K562 (cell line): ENCODE measurements around the gene ABR. TPM values are rescaled to one million over a fixed set of nuclear protein-coding genes. Genes with fewer than 3 reads are reported as not detected.

ENCODE experiments used
- ATAC-seq: fragments of 200-7000 bp; cut with Tn5 transposase; 3 replicates; pipeline ENCODE4 v1.9.1; 2020; ENCODE audit warnings: moderate library complexity
- BruUV-seq: library from RNA; stranded (reverse); fragments of 400-500 nt; replicated peaks from 2 replicates; lab custom pipeline; 2021; lab: Mats Ljungman, UMichigan
- CTCF ChIA-PET: fragments of 300-600 bp; formaldehyde crosslinking; extraction: SDS; loops from one replicate; lab custom pipeline; 2021; ENCODE audit warnings: low intra/inter-chr PET ratio; lab: Yijun Ruan, JAX
- POLR2A ChIA-PET: fragments of 300-600, 350-650 bp; sonication (Branson Sonifier 250); formaldehyde crosslinking; extraction: SDS; loops from one replicate; lab custom pipeline; 2021; ENCODE audit warnings: antibody characterized with exemption, inconsistent platforms; lab: Yijun Ruan, JAX
- DNase-seq, 4 experiments: peaks; one replicate each; pipeline versions ENCODE4 v3.0.0 to v3.0.0-alpha.2; 2011 to 2018; ENCODE audit warnings: low spot score in 3 of 4, mixed read lengths in 3 of 4; ENCODE audit errors: extremely low read depth in 1 of 4
- FAIRE-seq: peaks from 2 replicates; lab custom pipeline; 2011; peaks lifted over from hg19 to GRCh38; lab: Jason Lieb, UNC
- H2AFZ ChIP-seq: 2 replicates; pipeline ENCODE4 v1.6.0; 2011; ENCODE audit warnings: low read depth, low read length, control low read depth, inconsistent platforms
- H3K27ac ChIP-seq: fragments of 200-600 bp; 3 replicates; pipeline ENCODE4 v1.8.0; 2011; ENCODE audit warnings: low read depth, mild to moderate bottlenecking, control low read depth, inconsistent platforms, low read length, moderate library complexity, mixed read lengths; ENCODE audit errors: extremely low read depth
- H3K27me3 ChIP-seq, 2 experiments: fragments of 300-600 bp in 1 of 2; 2 replicates in 1 of 2; 3 replicates in 1 of 2; pipeline versions ENCODE4 v1.6.0 to v1.8.0; 2011; ENCODE audit warnings: inconsistent platforms in 2 of 2, low read length in 2 of 2, mild to moderate bottlenecking in 1 of 2, mixed read lengths in 1 of 2, moderate library complexity in 1 of 2; ENCODE audit not compliant: control insufficient read depth in 2 of 2, insufficient read depth in 2 of 2
- H3K36me3 ChIP-seq: fragments of 300-600 bp; 3 replicates; pipeline ENCODE4 v1.8.0; 2011; ENCODE audit warnings: mild to moderate bottlenecking, low read length, inconsistent platforms; ENCODE audit not compliant: control insufficient read depth, insufficient read depth
- H3K4me1 ChIP-seq, 2 experiments: fragments of 200-600 bp in 1 of 2; replicated peaks in 1 of 2; 2 replicates in 1 of 2; 3 replicates in 1 of 2; pipeline versions ENCODE4 v1.5.1 to v1.8.0; 2011; ENCODE audit warnings: inconsistent platforms in 2 of 2, low read length in 2 of 2, mild to moderate bottlenecking in 1 of 2, mixed read lengths in 1 of 2, moderate library complexity in 1 of 2; ENCODE audit not compliant: control insufficient read depth in 2 of 2, insufficient read depth in 2 of 2
- H3K4me2 ChIP-seq: 2 replicates; pipeline ENCODE4 v1.6.1; 2011; ENCODE audit warnings: low read length, control low read depth, inconsistent platforms, mixed read lengths; ENCODE audit not compliant: insufficient read depth
- H3K4me3 ChIP-seq: fragments of 200-600 bp; sonication (generic), shearing (Covaris generic); 2 replicates; pipeline ENCODE4 v1.5.1; 2016; ENCODE audit warnings: control low read depth, inconsistent platforms
- H3K79me2 ChIP-seq: fragments of 200-600 bp; 3 replicates; pipeline ENCODE4 v1.8.0; 2011; ENCODE audit warnings: low read length, inconsistent platforms; ENCODE audit not compliant: control insufficient read depth, insufficient read depth
- H3K9ac ChIP-seq, 2 experiments: 2 replicates each; pipeline versions ENCODE4 v1.6.0 to v1.6.1; 2011; ENCODE audit warnings: low read depth in 2 of 2, low read length in 2 of 2, control low read depth in 1 of 2, inconsistent platforms in 1 of 2, mild to moderate bottlenecking in 1 of 2, mixed read lengths in 1 of 2; ENCODE audit not compliant: insufficient read depth in 1 of 2
- H3K9me1 ChIP-seq: one replicate; pipeline ENCODE4 v1.6.0; 2011; ENCODE audit warnings: inconsistent platforms, mild to moderate bottlenecking, low read length, moderate library complexity; ENCODE audit not compliant: control insufficient read depth, insufficient read depth
- H3K9me3 ChIP-seq: replicated peaks from 2 replicates; pipeline ENCODE4 v1.5.1; 2011; ENCODE audit warnings: low read depth, low read length, inconsistent platforms; ENCODE audit not compliant: control insufficient read depth, insufficient read depth
- H4K20me1 ChIP-seq: replicated peaks from 2 replicates; pipeline ENCODE4 v1.6.1; 2011; ENCODE audit warnings: low read length, inconsistent platforms, mixed read lengths; ENCODE audit not compliant: control insufficient read depth, insufficient read depth
- ETS1 ChIP-seq: conservative IDR thresholded peaks from 2 replicates; pipeline ENCODE4 v1.6.1; 2011; ENCODE audit warnings: low read depth, mild to moderate bottlenecking, low read length; ENCODE audit not compliant: control insufficient read depth
- NCOA4 ChIP-seq: fragments of 450-650 bp; IDR thresholded peaks from 2 replicates; pipeline ENCODE4 v1.6.1; 2018; ENCODE audit warnings: mild to moderate bottlenecking; ENCODE audit not compliant: partially characterized antibody
- NCOR1 ChIP-seq: fragments of 450-650 bp; IDR thresholded peaks from 2 replicates; pipeline ENCODE4 v1.6.1; 2016; ENCODE audit warnings: mild to moderate bottlenecking, moderate library complexity
- RBM22 ChIP-seq: fragments of 200-400 bp; formaldehyde crosslinking; IDR thresholded peaks from 2 replicates; pipeline ENCODE4 v1.6.1; 2018; ENCODE audit warnings: low read length, low read depth; ENCODE audit not compliant: poor library complexity, severe bottlenecking
- RERE ChIP-seq: sonication (generic); formaldehyde crosslinking; IDR thresholded peaks from 2 replicates; pipeline ENCODE4 v1.8.0; 2023; ENCODE audit warnings: missing genetic modification reagents, mild to moderate bottlenecking, borderline replicate concordance
- SNIP1 ChIP-seq: fragments of 450-650 bp; IDR thresholded peaks from 2 replicates; pipeline ENCODE4 v1.7.1; 2017; ENCODE audit warnings: low read depth, mild to moderate bottlenecking
- SREBF2 ChIP-seq: sonication (generic); formaldehyde crosslinking; IDR thresholded peaks from 2 replicates; pipeline ENCODE4 v1.4.0; 2020; ENCODE audit warnings: mild to moderate bottlenecking, missing genetic modification reagents
- ZNF696 ChIP-seq: fragments of 250-450 bp; sonication (Bioruptor Pico); conservative IDR thresholded peaks from 2 replicates; pipeline ENCODE4 v1.4.0; 2020; ENCODE audit warnings: mild to moderate bottlenecking, moderate library complexity
- WGBS: fragments of 100-300 bp; shearing (Covaris generic); methylation state at CpG from one replicate; pipeline ENCODE4 v1.1.6; 2016; ENCODE audit warnings: low coverage, mixed read lengths; ENCODE audit not compliant: insufficient coverage; ENCODE audit errors: missing lambda C conversion rate; 5-methylcytosine and 5-hydroxymethylcytosine counted together
- in situ Hi-C: fragments of 300-500 bp; cut with MboI; formaldehyde crosslinking; loops from 4 replicates; pipeline ENCODE4 v1.15.0; 2018; ENCODE audit warnings: inconsistent platforms, mixed read lengths
- intact Hi-C: fragments of 100-400 bp; cut with micrococcal nuclease; formaldehyde crosslinking; loops from 2 replicates; pipeline ENCODE4 v1.14.2; 2022
- polyA plus RNA-seq, 8 experiments: library from polyadenylated mRNA; depleted of rRNA in 4 of 8; stranded (reverse) in 5 of 8; unstranded in 3 of 8; fragments of >200 nt; fragmentation: Nextera tagmentation in 2 of 8; fragmentation: Illumina TruSeq in 1 of 8; extraction: Ambion mirVana in 2 of 8; extraction: Trizol in 1 of 8; gene quantifications; 2 replicates each; pipeline versions ENCODE4 v1.2.1 to v1.2.3, GENCODE V29; 2011 to 2014; ENCODE audit warnings: inconsistent platforms in 1 of 8, missing spikeins in 1 of 8
- total RNA-seq, 7 experiments: library from RNA; depleted of rRNA in 6 of 7; stranded (reverse); fragments of >200 nt in 6 of 7; fragmentation: Illumina TruSeq in 2 of 7; extraction: Trizol in 2 of 7; gene quantifications; 2 replicates each; pipeline versions ENCODE4 v1.2.1 to v1.2.3, GENCODE V29; 2011 to 2021; ENCODE audit warnings: low replicate concordance in 1 of 7
- TF ChIP-seq, protein P1 (sequence below), 2 experiments: fragments of 250-450 bp in 1 of 2; fragments of 450-650 bp in 1 of 2; sonication (Bioruptor Pico) in 1 of 2; IDR thresholded peaks; 2 replicates each; pipeline versions ENCODE4 v1.6.1 to v1.8.0; 2016 to 2021; ENCODE audit warnings: mild to moderate bottlenecking in 2 of 2, moderate library complexity in 2 of 2, missing compliant biosample characterization in 1 of 2, missing genetic modification characterization in 1 of 2

Gene ABR
- total and polyA plus RNA-seq, 9 of the 15 experiments (the other 6 are each of a cell fraction or from before 2014, with no cell fraction given), result 0.07 to 1.6 (median 0.37) TPM; not detected in 1

- BruUV-seq, result no TSS peak
- WGBS, result 2% methylated on average over 13 of the region's 14 CpGs
- H3K27me3 ChIP-seq, result peaks cover 7 to 45% of the 10 kb centered on the region in 2 experiments; a peak in 3 of 5 replicates
- TF ChIP-seq SREBF2 (CRISPR knock-in tag) (no peak), RBM22 (no peak), ETS1 (no peak), NCOA4 (no peak), ZNF696 (no peak), SNIP1 (no peak), RERE (CRISPR knock-in tag) (no peak), NCOR1 (no peak)
- TF ChIP-seq, protein P1, sequence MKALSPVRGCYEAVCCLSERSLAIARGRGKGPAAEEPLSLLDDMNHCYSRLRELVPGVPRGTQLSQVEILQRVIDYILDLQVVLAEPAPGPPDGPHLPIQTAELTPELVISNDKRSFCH (CRISPR knock-in tag; IDR thresholded peaks at IDR 0.05), result no peak
- TF ChIP-seq, protein P1 (tag; IDR thresholded peaks at IDR 0.05), result no peak
Measured at GRCh38 chr17:1145311-1145986, 34.3 kb downstream of the ABR start.

More at GRCh38 chr17:1145311-1145986, 34.3 kb downstream of the ABR start:
- H4K20me1 ChIP-seq, result no peaks in the 10 kb centered on the region
- H3K36me3 ChIP-seq, result no peaks in the 10 kb centered on the region
- DNase-seq, result no peak
- ATAC-seq, result no peak
- H3K9ac ChIP-seq, result no peak overlapping the region
- H3K79me2 ChIP-seq, result no peaks in the 10 kb centered on the region
- no peaks in the 10 kb centered on the region for H3K9me1 ChIP-seq
- H2AFZ ChIP-seq, result no peak overlapping the region
- no peaks in the 10 kb centered on the region; a peak in 1 of 5 replicates for H3K4me1 ChIP-seq
- in situ Hi-C loops, result no loop called here
- FAIRE-seq, result no peak
- no peak overlapping the region for H3K4me3 ChIP-seq
- H3K4me2 ChIP-seq, result no peak overlapping the region
- CTCF ChIA-PET, result interaction anchor here (0.5 kb wide), 1 partner anchor 909 kb away, joined by 3 read pairs; the partner anchor contains the start of gene HIC1
- H3K9me3 ChIP-seq, result no peaks in the 10 kb centered on the region
- H3K27ac ChIP-seq, result no peak overlapping the region
- POLR2A ChIA-PET, result no interaction called here
- intact Hi-C loops, result no loop called here
